ENCODE results near the gene MYO7B. TPM values are rescaled to one million over a fixed set of nuclear protein-coding genes. Genes with fewer than 3 reads are reported as not detected.

MYO7B gene
- total RNA-seq, 4 donors from 2014 or later, result 0.56 TPM; not detected in 3

GRCh38 chr2:127631541-127631996, 96.1 kb downstream of the MYO7B start:
- intact Hi-C loops (cut with DNase I), result no loop called here
- Histone ChIP-seq H3K36me3 (no peaks in the 10 kb centered on the region), H3K4me1 (peaks cover 0 to 15% of the 10 kb centered on the region in 2 donors), H3K9me3 (no peaks in the 10 kb centered on the region), H3K27me3 (no peaks in the 10 kb centered on the region), H3K27ac (no peak overlapping the region), H3K4me3 (replicated peaks in 1 of 3) (no peak overlapping the region)
- WGBS, 2 donors, result 91 to 92% methylated on average over 4 to 7 of the region's 16 CpGs
- DNase-seq, result no peak
- TF ChIP-seq POLR2A (IDR thresholded peaks at IDR 0.05) (no peak), CTCF (IDR thresholded peaks at IDR 0.05) (no peak)

GRCh38 chr2:127631997-127632581, 96.6 kb downstream of the MYO7B start:
- intact Hi-C loops (cut with DNase I), result no loop called here
- H3K36me3 ChIP-seq, result no peaks in the 10 kb centered on the region
- no peak overlapping the region for H3K27ac ChIP-seq
- H3K4me1 ChIP-seq, result peaks cover under 1 to 16% of the 10 kb centered on the region in 2 donors
- no peak for DNase-seq
- H3K4me3 ChIP-seq (replicated peaks in 1 of 3), result no peak overlapping the region
- no peaks in the 10 kb centered on the region for H3K9me3 ChIP-seq
- H3K27me3 ChIP-seq, result no peaks in the 10 kb centered on the region
- WGBS, 2 donors, result 88% methylated on average over 15 of the region's 17 CpGs; no CpG with 5 or more reads in 1 of the 2 donors
- TF ChIP-seq CTCF (IDR thresholded peaks at IDR 0.05), result no peak
- no peak for TF ChIP-seq POLR2A (IDR thresholded peaks at IDR 0.05)

GRCh38 chr2:127632592-127633489, 97.4 kb downstream of the MYO7B start:
- Histone ChIP-seq H3K4me1 (peaks cover 5 to 24% of the 10 kb centered on the region in 2 donors), H3K9me3 (no peaks in the 10 kb centered on the region), H3K27ac (no peak overlapping the region), H3K36me3 (no peaks in the 10 kb centered on the region), H3K27me3 (no peaks in the 10 kb centered on the region), H3K4me3 (replicated peaks in 1 of 3) (no peak overlapping the region)
- no peak for DNase-seq
- intact Hi-C loops (cut with DNase I), result no loop called here
- 90 to 92% methylated on average over 7 to 15 of the region's 25 CpGs for WGBS, 2 donors
- TF ChIP-seq POLR2A (IDR thresholded peaks at IDR 0.05) (no peak), CTCF (IDR thresholded peaks at IDR 0.05) (no peak)

GRCh38 chr2:127633556-127634065, 98.1 kb downstream of the MYO7B start:
- no peak for TF ChIP-seq CTCF (IDR thresholded peaks at IDR 0.05)
- no peak for TF ChIP-seq POLR2A (IDR thresholded peaks at IDR 0.05)
- peaks cover 5 to 31% of the 10 kb centered on the region in 2 donors for H3K4me1 ChIP-seq
- 70 to 87% methylated on average over 3 to 4 of the region's 9 CpGs for whole genome bisulfite sequencing, 2 donors
- H3K9me3 ChIP-seq, result no peaks in the 10 kb centered on the region
- H3K27me3 ChIP-seq, result no peaks in the 10 kb centered on the region
- H3K4me3 ChIP-seq (replicated peaks in 1 of 3), result no peak overlapping the region
- DNase-seq, result no peak
- H3K27ac ChIP-seq, result no peak overlapping the region
- H3K36me3 ChIP-seq, result no peaks in the 10 kb centered on the region
- intact Hi-C loops (cut with DNase I), result no loop called here

Measured in thyroid gland (tissue), 4 donors.